Inflammatory macrophage treated with lipopolysaccharide for 1 hour (primary cell): ENCODE data around the gene SMARCD1.

Experiments
- DNase-seq, 2 donors: peaks; one replicate each; pipeline ENCODE4 v3.0.0-alpha.2; 2020 to 2022

The SMARCD1 gene

GRCh38 chr12:50104417-50105366, 19.6 kb downstream of the SMARCD1 start:
- DNase-seq, result peak in 1 of 2 donors; percentile 40

GRCh38 chr12:50105913-50106450, 20.8 kb downstream of the SMARCD1 start:
- DNase-seq, result no peak

- no peak for DNase-seq
These were observed 21.8 kb downstream of the SMARCD1 start for GRCh38 chr12:50106907-50107306.

- DNase-seq, result no peak
These were observed 22.5 kb downstream of the SMARCD1 start for GRCh38 chr12:50107416-50108268.

DNA sequence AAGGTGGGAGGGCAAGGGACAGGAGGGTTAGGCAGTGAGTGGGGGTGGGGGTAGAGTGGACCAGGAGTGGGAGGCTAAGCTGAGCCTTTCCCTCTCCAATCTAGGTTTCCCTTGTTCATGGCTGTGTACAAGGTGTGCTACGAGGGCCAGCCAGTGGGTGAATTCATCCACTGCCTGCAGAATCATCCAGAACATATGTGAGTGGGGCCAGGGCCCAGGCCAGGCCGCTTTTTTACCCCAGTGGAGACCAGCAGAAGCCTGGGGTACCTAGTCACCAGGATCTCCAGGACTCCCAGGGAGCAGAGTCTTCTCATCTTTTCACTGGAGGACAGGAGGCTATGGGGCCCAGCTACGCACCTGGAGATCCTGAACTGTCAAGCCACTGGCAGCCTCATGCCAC, 24.2 kb downstream of the SMARCD1 start:
- no peak for DNase-seq

DNA sequence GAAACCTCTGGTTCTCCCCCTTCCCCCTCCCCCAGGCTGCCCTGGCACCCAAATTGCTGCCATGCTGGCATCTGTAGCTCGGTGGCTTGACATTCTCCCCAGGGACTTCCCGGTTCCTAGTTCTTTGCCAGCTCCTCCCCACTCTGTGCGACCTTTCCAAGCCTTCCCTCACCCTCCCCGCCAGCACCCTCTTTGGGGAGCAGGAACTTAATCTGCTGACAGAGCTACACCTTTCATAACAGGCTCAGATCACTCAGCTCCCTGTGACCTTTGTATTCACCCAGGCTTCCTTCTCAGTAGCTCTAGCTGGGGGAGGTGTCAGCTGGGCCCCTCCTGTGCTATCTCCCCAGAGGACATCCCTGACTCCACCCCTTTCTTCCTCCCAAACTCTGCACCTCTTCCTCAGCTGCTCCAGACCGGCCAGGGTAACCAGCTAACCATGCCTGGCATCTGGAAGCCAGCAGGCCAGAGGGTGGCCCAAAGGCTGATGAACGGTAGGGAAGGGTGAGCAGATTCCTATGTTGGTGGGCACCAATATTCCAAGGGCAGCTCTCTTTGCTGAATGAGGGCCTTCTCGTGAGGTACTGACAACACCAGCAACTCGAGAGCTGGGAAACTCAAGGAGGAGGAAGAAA, 25.1 kb downstream of the SMARCD1 start:
- peak; percentile 48 to 88 for DNase-seq

DNA sequence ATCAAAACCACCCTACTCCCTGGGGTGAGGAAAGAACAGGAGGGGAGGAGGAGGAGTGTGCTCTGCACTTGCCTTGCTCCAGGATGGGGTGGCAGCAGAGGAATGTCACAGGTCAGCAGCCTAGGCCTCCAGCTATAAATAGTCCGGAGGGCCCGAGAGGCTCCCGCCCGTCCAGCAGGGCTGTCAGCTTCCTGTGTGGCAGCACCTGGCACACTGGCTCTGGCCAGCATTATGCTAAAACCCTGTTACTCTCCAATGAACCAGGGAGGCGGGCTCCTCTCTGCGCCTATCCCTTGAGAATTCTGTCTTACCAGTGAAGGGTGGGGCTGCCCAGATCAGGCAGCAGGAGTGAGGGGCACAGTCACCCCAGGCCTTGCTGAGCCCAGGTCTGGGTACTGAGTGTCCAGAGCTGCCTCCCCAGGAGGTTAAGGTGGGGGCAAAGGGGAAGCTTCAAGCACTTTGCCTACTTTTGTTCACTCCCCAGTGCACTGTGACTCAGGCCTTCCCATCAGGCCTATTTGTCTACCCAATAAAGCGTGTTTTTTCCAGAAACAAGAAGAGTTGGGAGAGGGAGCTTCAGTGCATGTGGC, 25.7 kb downstream of the SMARCD1 start:
- peak; percentile 17 to 58 for DNase-seq

DNA sequence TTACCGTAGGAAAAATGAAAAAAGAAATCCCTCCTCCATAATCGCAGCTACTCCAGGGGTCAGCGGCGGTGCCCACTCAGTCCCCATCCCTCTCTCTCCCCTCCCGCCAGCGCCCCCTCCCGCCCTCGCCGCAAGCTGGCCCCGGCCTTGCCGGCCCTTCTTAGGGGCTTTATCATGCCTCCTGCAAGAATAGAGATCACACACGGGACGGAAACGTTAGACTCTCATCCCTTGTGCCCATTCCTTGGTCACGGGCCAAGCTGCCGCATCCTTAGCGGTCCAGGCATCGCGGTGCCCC, 26.2 kb downstream of the SMARCD1 start:
- DNase-seq, result no peak

- peak; percentile 99 to 100 for DNase-seq
These were observed 26.7 kb downstream of the SMARCD1 start, which contains the start of gene COX14 for GRCh38 chr12:50111693-50112455. TSS of gene COX14 (plus strand) at chr12:50112236. CDS start at chr12:50120044, 7,808 bp downstream.

GRCh38 chr12:50112456-50113218, 27.5 kb downstream of the SMARCD1 start:
- DNase-seq, result peak; percentile 41 to 44

- DNase-seq, result no peak
These were observed 32.0 kb downstream of the SMARCD1 start for GRCh38 chr12:50117057-50117622.

DNA sequence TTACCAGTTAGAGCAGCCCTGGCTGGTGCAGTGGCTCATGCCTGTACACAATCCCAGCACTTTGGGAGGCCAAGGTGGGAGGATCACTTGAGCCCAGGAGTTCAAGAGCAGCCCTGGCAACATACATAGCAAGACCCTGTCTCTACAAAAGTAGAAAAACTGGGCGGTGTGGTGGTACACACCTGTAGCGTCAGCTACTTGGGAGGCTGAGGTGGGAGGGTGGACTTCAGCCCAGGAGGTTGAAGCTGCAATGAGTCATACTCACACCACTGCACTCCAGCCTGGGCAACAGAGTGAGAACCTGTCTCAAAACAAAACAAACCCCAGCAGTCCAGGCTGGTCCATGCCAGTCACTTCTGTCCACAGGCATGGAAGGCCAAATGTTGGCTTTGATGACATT, 34.2 kb downstream of the SMARCD1 start:
- DNase-seq, result no peak

DNA sequence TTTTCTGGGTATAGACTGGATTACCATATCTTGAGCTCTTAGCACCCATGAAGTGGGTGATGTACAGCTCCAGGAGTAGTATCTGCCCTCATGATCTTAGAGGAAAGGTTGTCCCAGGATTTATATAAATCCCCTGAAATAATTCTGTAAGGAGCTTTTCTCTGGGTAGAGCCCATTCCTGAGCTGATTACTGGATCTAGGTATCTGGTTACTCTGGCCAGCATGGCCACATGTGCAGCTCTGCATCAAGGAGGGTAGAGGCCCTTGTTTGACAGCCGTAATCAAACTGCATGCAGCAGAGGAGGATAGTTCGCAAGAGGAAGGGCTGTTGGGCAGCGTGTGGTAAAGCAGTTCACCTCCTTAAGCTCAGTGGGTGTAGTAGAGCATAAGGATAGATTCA, 35.4 kb downstream of the SMARCD1 start:
- no peak for DNase-seq

GRCh38 chr12:50120953-50121352, 35.8 kb downstream of the SMARCD1 start:
- DNase-seq, result no peak

GRCh38 chr12:50121641-50122040, 36.5 kb downstream of the SMARCD1 start:
- no peak for DNase-seq

DNA sequence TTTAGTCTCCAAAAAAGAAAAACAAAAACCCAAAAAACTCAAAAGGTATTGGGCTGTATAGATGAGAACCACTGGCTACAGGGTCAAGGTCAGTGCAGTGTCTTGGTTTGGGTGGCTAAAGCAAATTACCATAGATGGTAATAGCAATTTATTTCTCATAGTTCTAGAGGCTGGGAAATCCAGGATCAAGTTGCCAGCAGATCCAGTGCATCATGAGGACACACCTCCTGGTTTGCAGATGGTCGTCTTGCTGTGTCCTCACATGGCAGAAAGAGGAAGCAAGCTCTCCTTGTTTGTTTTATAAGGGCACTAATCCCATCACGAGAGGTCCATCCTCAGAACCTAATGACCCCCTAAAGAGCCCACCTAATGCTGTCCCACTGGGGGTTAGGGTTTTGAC, 38.1 kb downstream of the SMARCD1 start:
- DNase-seq, result no peak

GRCh38 chr12:50127546-50127945, 42.4 kb downstream of the SMARCD1 start:
- DNase-seq, result no peak

GRCh38 chr12:50129290-50129689, 44.1 kb downstream of the SMARCD1 start:
- DNase-seq, result peak; percentile 42 to 60

- peak; percentile 25 to 56 for DNase-seq
These were observed 47.5 kb downstream of the SMARCD1 start for GRCh38 chr12:50132505-50133135.

DNA sequence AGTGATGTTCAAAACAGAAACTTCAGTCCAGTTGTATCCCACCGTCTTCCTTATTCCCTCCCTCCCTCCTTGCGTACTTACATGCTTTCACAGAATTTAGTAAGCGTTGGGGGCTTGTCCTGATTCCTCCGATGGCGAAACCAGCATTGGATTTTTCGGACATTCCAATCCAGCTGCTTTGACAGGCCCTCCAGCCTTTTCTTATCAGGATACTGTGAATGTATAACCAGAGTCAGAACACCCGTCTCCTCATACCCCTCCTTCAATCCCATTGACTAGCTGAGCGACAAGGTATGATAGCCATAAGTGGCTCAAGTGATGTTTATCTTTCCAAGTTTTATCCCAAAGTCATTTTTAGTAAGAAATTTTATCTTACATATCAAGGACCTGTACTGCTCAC, 57.9 kb downstream of the SMARCD1 start:
- no peak for DNase-seq
